Testis (tissue), 5 donors: ENCODE measurements around the gene CDC14A. TPM values are rescaled to one million over a fixed set of nuclear protein-coding genes. Genes with fewer than 3 reads are reported as not detected.

Source experiments
- DNase-seq: peaks from one replicate; pipeline ENCODE4 v3.0.0-alpha.2; 2019
- H3K27ac ChIP-seq, 2 donors: fragments of 200-600 bp; sonication (generic); one replicate each; pipeline ENCODE4 v1.5.1; 2019
- H3K27me3 ChIP-seq: fragments of 200-600 bp; sonication (generic); one replicate; pipeline ENCODE4 v1.5.1; 2019
- H3K36me3 ChIP-seq: fragments of 200-600 bp; sonication (generic); one replicate; pipeline ENCODE4 v1.5.1; 2017; ENCODE audit warnings: low read depth; ENCODE audit errors: missing control alignments
- H3K4me1 ChIP-seq: fragments of 200-600 bp; sonication (generic); one replicate; pipeline ENCODE4 v1.5.1; 2019
- H3K4me3 ChIP-seq, 2 donors: fragments of 200-600 bp; sonication (generic); one replicate each; pipeline ENCODE4 v1.5.1; 2017 to 2019
- H3K9me3 ChIP-seq: fragments of 200-600 bp; sonication (generic); one replicate; pipeline ENCODE4 v1.5.1; 2017
- CTCF ChIP-seq, 3 experiments: fragments of 450-650 bp in 2 of 3; fragments of 200-600 bp in 1 of 3; sonication (generic) in 1 of 3; IDR thresholded peaks; one replicate each; pipeline ENCODE4 v1.5.1; 2016 to 2019; ENCODE audit warnings: antibody characterized with exemption in 3 of 3, mild to moderate bottlenecking in 2 of 3, moderate library complexity in 1 of 3
- POLR2A ChIP-seq: fragments of 450-650 bp; IDR thresholded peaks from one replicate; pipeline ENCODE4 v1.6.1; 2017; ENCODE audit warnings: antibody characterized with exemption, mild to moderate bottlenecking, moderate library complexity
- WGBS, 2 donors: methylation state at CpG; one replicate each; pipeline ENCODE4 v1.1.5; 2018; 5-methylcytosine and 5-hydroxymethylcytosine counted together
- intact Hi-C: fragments of 100-400 bp; cut with DNase I; formaldehyde crosslinking; loops from one replicate; pipeline ENCODE4 v1.15.1; 2023; ENCODE audit warnings: low total_unique reads
- long read RNA-seq, 2 donors: transcript quantifications; one replicate each; lab custom pipeline, GENCODE V29; 2026
- polyA plus RNA-seq: library from polyadenylated mRNA; stranded (reverse); fragments of 350-450 nt; fragmentation: Illumina TruSeq; extraction: RNeasy Lipid Tissue Mini Kit (QIAGEN cat#74804); gene quantifications from one replicate; pipeline ENCODE4 v1.2.3, GENCODE V29; 2014; ENCODE audit warnings: low read depth, low replicate concordance; ENCODE audit not compliant: insufficient read depth
- total RNA-seq, 2 donors: library from RNA; depleted of rRNA; stranded (reverse); fragments of >200 nt; gene quantifications; one replicate each; pipeline ENCODE4 v1.2.3, GENCODE V29; 2016

Gene CDC14A
- total RNA-seq (10 to 100 TPM; 28.3 to 40.6 TPM), polyA plus RNA-seq (55.9 TPM)
- long read RNA-seq, donor 1, partial matches to known transcripts = 0 of 5 reads
- long read RNA-seq, donor 1, other reads (novel, unspliced or antisense) = 0 of 5 reads
- long read RNA-seq, donor 2, partial matches to known transcripts = 0 of 1 reads
- long read RNA-seq, donor 2, other reads (novel, unspliced or antisense) = 0 of 1 reads

- Histone ChIP-seq H3K4me1 (peaks cover 1% of the 10 kb centered on the region), H3K27ac (peak within 1 kb of the TSS; percentile 86 to 91), H3K9me3 (no peaks in the 10 kb centered on the region), H3K36me3 (no peaks in the 10 kb centered on the region), H3K27me3 (no peaks in the 10 kb centered on the region), H3K4me3 (peak within 1 kb of the TSS; percentile 85)
- DNase-seq = peak; percentile 96
- TF ChIP-seq POLR2A (peak; percentile 31), CTCF (IDR thresholded peaks at IDR 0.05) (no peak)
- intact Hi-C loops = no loop called here
- WGBS, 2 donors = 0 to 1% methylated on average over 42 to 58 of the region's 65 CpGs
These were observed at the start of gene CDC14A for GRCh38 chr1:100352267-100353070. TSS of gene CDC14A (plus strand) at chr1:100352506. CDS start at chr1:100352955, 449 bp downstream.

- intact Hi-C loops = no loop called here
These were observed 49.6 kb upstream of the CDC14A start for GRCh38 chr1:100302739-100303138.

GRCh38 chr1:100304227-100304626, 48.1 kb upstream of the CDC14A start:
- no peak for TF ChIP-seq POLR2A
- no peak for TF ChIP-seq CTCF (IDR thresholded peaks at IDR 0.05)
- no peaks in the 10 kb centered on the region for H3K36me3 ChIP-seq
- no peaks in the 10 kb centered on the region for H3K9me3 ChIP-seq
- H3K27ac ChIP-seq = no peak overlapping the region
- 83 to 100% methylated on average over 2 of the region's 2 CpGs for WGBS, 2 donors
- no peaks in the 10 kb centered on the region for H3K4me1 ChIP-seq
- no peak for DNase-seq
- intact Hi-C loops = no loop called here
- H3K27me3 ChIP-seq = no peaks in the 10 kb centered on the region
- H3K4me3 ChIP-seq = no peak overlapping the region

More at GRCh38 chr1:100302739-100303138, 49.6 kb upstream of the CDC14A start:
- Histone ChIP-seq H3K27ac (no peak overlapping the region), H3K36me3 (no peaks in the 10 kb centered on the region), H3K9me3 (no peaks in the 10 kb centered on the region), H3K4me1 (no peaks in the 10 kb centered on the region), H3K4me3 (no peak overlapping the region), H3K27me3 (no peaks in the 10 kb centered on the region)
- WGBS, 2 donors = 95 to 100% methylated on average over 2 of the region's 2 CpGs
- TF ChIP-seq CTCF (IDR thresholded peaks at IDR 0.05) = no peak
- no peak for TF ChIP-seq POLR2A
- DNase-seq = no peak

- H3K27ac ChIP-seq = no peak overlapping the region
- H3K36me3 ChIP-seq = no peaks in the 10 kb centered on the region
- H3K4me3 ChIP-seq = no peak overlapping the region
- H3K9me3 ChIP-seq = no peaks in the 10 kb centered on the region
- no peaks in the 10 kb centered on the region for H3K27me3 ChIP-seq
- DNase-seq = no peak
- WGBS, 2 donors = 83 to 86% methylated on average over 3 of the region's 3 CpGs
- TF ChIP-seq POLR2A = no peak
- no peak for TF ChIP-seq CTCF (IDR thresholded peaks at IDR 0.05)
- H3K4me1 ChIP-seq = no peaks in the 10 kb centered on the region
- intact Hi-C loops = no loop called here
These were observed 47.4 kb upstream of the CDC14A start for GRCh38 chr1:100304921-100305320.
